ENCODE results near the gene RAPGEFL1.
"Not testable (repeated sequence)": the region's sequence is repeated elsewhere in the genome, so short reads cannot be mapped to it uniquely, and the experiment has no call there.

RAPGEFL1 gene

GRCh38 chr17:40209404-40210093, 32.3 kb downstream of the RAPGEFL1 start:
- no peak for DNase-seq (ENCODE audit: low spot score)

- DNase-seq (ENCODE audit: low spot score): not testable (repeated sequence)
Measured at GRCh38 chr17:40213914-40214313, 36.6 kb downstream of the RAPGEFL1 start.

- DNase-seq (ENCODE audit: low spot score): no peak
Measured at GRCh38 chr17:40218006-40218739, 40.9 kb downstream of the RAPGEFL1 start.

DNA sequence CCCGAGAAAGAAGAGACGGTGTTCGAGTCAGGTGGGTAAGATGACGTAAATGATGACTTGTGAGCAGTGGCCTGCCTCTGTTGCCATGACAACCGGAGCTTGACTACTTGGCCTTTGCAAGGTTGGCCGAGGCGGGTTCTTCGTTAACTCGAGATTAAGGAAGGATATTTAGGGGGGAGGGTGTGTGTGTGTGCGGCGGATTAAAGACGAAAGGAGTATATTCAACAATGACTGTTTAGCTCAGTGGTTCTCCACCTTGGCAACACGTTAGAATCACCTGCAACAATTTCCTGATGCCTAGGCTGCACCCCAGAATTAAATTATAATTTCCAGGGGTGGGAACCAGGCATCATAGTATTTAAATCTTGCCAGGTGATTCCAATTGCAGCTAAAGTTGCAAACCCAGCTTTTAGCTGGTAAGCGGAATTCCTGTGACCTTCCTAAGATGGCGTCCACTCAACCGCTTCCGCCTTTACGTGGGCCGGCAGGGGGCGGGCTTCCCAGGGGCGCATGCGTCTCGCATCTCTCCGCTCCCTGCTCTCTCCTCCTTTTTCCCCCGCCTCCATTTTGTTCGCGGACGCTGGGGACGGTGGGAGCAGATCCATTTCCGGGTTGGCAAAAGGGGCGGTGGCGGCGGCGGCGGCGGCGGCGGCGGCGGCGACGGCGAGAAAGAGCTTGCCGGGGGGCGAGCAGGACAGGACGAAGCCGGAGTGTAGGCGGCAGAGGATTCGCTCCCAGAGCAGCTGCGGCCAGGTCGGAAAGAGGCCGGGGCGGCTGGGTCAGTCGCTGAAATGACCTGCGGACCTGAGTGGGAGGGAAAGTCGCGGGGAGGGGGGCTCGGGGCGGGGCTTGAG, 41.7 kb downstream of the RAPGEFL1 start, which contains the start of gene WIPF2:
Gene WIPF2 (plus strand): TSS at position 565 of the 854 bp plus-strand sequence. CDS start 37,156 bp downstream, outside the sequence.
- peak; percentile 96 for DNase-seq (ENCODE audit: low spot score)

DNA sequence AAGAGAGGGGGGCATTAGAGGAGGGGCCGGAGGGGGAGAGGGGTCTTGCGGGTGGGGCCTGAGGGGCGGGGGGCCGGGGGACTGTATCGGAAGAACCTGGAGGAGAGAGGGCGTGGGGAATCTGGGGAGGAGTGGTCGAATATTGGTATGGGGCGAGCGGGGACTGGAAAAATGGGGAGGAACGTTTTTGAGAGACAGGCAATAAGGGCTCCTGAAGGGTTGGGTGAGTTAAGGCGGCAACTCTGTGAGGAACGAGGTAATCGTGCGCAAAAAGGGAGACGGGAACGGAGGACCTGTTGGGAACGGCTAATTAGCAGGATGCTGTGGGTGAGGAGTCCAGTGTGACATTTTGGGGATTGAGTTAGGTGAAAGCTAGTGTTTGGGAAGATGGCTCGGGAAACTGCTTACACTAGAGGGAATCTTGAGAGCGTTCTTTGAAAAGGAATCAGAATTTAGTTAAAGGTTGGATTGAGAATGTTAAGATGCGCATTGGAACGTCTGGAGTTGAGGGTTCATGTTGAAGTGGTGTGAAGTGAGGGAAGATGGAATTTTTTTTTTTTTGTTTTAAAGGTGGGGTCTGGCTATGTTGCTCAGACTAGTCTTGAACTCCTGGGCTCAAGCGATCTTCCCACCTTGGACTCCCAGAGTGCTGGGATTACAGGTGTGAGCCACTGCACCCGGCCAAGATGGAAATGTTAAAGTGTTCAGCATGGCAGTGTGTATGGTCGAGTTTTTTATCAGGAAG, 42.5 kb downstream of the RAPGEFL1 start:
- DNase-seq (ENCODE audit: low spot score): peak; percentile 57

DNA sequence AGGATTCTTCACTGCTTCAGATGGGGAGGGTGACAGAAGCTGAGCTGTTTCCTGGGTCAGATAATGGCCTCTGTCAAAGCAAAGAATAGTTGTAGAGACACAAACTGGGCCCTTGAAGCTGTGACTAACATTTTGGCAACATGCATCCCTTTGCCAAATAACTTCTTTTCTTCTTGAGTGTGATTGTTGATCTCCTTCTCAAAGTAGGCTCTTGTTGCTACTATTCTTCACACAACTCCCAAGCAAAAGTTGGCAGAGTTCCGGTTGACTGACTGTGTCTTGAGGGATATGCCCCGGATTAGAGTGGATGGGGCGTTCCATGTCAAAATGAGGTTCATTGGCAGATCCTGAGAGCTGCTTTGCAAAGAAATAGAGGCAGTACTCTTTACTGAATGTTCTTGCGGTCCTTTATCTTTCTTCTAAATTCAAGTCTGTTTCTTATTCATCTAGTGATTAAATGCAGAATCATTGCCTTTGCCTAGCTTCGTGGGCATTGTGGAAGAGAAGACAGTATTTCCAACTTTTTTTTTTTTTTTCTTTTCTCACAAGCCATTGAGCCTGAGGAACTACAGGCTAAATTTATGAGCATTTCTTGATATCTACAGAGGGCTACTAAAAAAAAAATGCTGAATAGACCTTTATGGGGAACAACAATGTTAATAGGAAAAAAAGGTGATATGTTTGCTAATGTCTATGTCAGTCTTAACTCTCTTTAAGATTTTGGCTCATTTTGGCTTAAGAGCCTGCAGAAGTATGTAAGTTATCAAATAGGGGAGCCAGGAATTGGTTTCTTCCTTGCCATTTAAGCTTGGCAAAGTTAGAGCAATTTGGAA, 47.7 kb downstream of the RAPGEFL1 start:
- peak; percentile 90 for DNase-seq (ENCODE audit: low spot score)

GRCh38 chr17:40229146-40229545, 51.9 kb downstream of the RAPGEFL1 start:
- not testable (repeated sequence) for DNase-seq (ENCODE audit: low spot score)

GRCh38 chr17:40230670-40231069, 53.4 kb downstream of the RAPGEFL1 start:
- no peak for DNase-seq (ENCODE audit: low spot score)

DNA sequence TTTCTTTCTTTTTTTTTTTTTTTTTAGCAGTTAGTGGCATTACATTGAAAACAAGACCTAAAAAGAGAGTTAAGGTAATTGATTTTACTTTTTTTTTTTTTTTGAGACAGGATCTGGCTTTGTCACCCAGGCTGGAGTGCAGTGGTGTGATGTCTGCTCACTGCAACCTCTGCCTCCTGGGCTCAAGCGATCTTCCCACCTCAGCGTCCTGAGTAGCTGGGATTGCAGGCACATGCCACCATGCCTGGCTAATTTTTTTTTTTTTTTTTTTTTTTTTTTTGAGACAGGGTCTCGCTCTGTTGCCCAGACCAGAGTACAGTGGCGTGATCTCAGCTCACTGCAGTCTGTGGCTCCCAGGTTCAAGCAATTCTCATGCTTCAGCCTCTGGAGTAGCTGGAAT, 54.7 kb downstream of the RAPGEFL1 start:
- DNase-seq (ENCODE audit: low spot score): not testable (repeated sequence)

- DNase-seq (ENCODE audit: low spot score): no peak
Measured at GRCh38 chr17:40241252-40241834, 64.1 kb downstream of the RAPGEFL1 start.

DNA sequence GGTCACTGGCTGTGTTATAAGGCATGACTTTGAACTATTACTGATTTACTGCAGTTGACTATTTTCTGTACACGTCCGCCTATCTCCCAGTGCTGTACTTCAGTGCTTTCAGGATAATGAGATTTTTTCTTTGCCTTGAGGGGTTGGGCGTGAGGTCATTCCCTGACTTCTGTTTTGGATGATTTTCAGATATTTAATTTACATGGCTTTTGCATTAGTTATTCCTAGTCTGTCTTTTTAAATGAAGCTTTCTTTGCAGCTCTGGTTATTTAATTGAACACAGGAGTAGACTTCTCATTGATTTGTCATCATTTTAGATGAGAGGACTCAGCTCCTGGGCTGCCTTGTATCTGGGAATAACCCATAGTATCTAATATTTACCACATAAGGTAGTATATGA, 65.5 kb downstream of the RAPGEFL1 start:
- DNase-seq (ENCODE audit: low spot score): no peak

- DNase-seq (ENCODE audit: low spot score): no peak
Measured at GRCh38 chr17:40243761-40244160, 66.5 kb downstream of the RAPGEFL1 start.

DNA sequence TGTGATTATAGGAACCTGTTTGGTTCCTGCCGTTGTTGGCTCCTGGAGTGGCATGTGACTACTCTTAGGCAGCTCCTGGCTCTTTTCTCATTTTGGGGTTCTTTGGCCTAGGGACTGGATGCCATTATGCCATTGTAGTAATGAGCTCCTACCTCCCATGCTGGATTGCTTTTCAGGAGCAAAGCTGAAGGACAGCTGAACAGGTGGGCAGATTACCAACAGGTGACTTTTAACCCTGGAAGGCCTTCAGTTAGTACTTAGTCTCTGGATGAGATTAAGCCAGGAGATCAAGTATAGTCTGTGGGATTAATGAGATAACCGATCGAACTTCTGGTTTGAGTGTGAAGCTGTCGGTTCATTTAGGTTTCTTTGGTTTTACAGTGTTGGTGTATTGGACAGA, 67.0 kb downstream of the RAPGEFL1 start:
- no peak for DNase-seq (ENCODE audit: low spot score)
